Mesendoderm (in vitro differentiated cells): Measurements from ENCODE around the gene GCNA.

Experiments
- DNase-seq: peaks from one replicate; pipeline ENCODE4 v3.0.0; 2013
- H2AK5ac ChIP-seq: 2 replicates; pipeline ENCODE4 v1.6.1; 2013; ENCODE audit warnings: low read length, inconsistent platforms
- H2BK120ac ChIP-seq: 2 replicates; pipeline ENCODE4 v1.6.1; 2013; ENCODE audit warnings: low read depth, mild to moderate bottlenecking, low read length, moderate library complexity, mixed read lengths
- H2BK15ac ChIP-seq: replicated peaks from 2 replicates; pipeline ENCODE4 v1.6.1; 2013; ENCODE audit warnings: low read depth, mild to moderate bottlenecking, moderate library complexity
- H2BK5ac ChIP-seq: 2 replicates; pipeline ENCODE4 v1.6.1; 2013; ENCODE audit warnings: low read length, inconsistent platforms
- H3K18ac ChIP-seq: 2 replicates; pipeline ENCODE4 v1.6.1; 2013; ENCODE audit warnings: mild to moderate bottlenecking, low read length, mixed read lengths
- H3K23ac ChIP-seq: one replicate; pipeline ENCODE4 v1.6.1; 2013; ENCODE audit warnings: low read length
- H3K27ac ChIP-seq: 2 replicates; pipeline ENCODE4 v1.5.1; 2013; ENCODE audit warnings: low read depth, mild to moderate bottlenecking, inconsistent platforms, low read length, moderate library complexity
- H3K27me3 ChIP-seq: 2 replicates; pipeline ENCODE4 v1.6.1; 2013; ENCODE audit warnings: low read length, control low read depth, mild to moderate bottlenecking, inconsistent platforms; ENCODE audit not compliant: insufficient read depth, poor library complexity
- H3K36me3 ChIP-seq: 2 replicates; pipeline ENCODE4 v1.6.1; 2013; ENCODE audit warnings: low read length, inconsistent platforms; ENCODE audit not compliant: control insufficient read depth, insufficient read depth
- H3K4ac ChIP-seq: one replicate; pipeline ENCODE4 v1.6.1; 2013; ENCODE audit warnings: low read depth, mild to moderate bottlenecking, low read length, moderate library complexity
- H3K4me1 ChIP-seq: 2 replicates; pipeline ENCODE4 v1.6.1; 2013; ENCODE audit warnings: low read depth, low read length, inconsistent platforms; ENCODE audit not compliant: control insufficient read depth
- H3K4me2 ChIP-seq: 2 replicates; pipeline ENCODE4 v1.6.1; 2013; ENCODE audit warnings: low read length
- H3K4me3 ChIP-seq: 2 replicates; pipeline ENCODE4 v1.5.1; 2013; ENCODE audit warnings: mild to moderate bottlenecking, low read length
- H3K56ac ChIP-seq: one replicate; pipeline ENCODE4 v1.6.1; 2013; ENCODE audit warnings: low read length
- H3K79me1 ChIP-seq: 2 replicates; pipeline ENCODE4 v1.6.1; 2013; ENCODE audit warnings: low read length, inconsistent platforms
- H3K79me2 ChIP-seq: 2 replicates; pipeline ENCODE4 v1.6.1; 2013; ENCODE audit warnings: mild to moderate bottlenecking, low read length; ENCODE audit not compliant: control insufficient read depth, insufficient read depth
- H3K9ac ChIP-seq: 2 replicates; pipeline ENCODE4 v1.6.1; 2013; ENCODE audit warnings: low read length, inconsistent platforms
- H4K5ac ChIP-seq: one replicate; pipeline ENCODE4 v1.6.1; 2013; ENCODE audit warnings: low read length
- H4K8ac ChIP-seq: one replicate; pipeline ENCODE4 v1.6.1; 2013; ENCODE audit warnings: low read depth, mild to moderate bottlenecking, control low read depth, low read length, moderate library complexity
- WGBS: extraction: QIAGEN DNeasy Blood & Tissue Kit; methylation state at CpG from one replicate; pipeline ENCODE4 v1.1.7; 2013; ENCODE audit warnings: low lambda C conversion rate, missing lambda C conversion rate; ENCODE audit not compliant: insufficient coverage; ENCODE audit errors: extremely low coverage; 5-methylcytosine and 5-hydroxymethylcytosine counted together

GCNA gene

GRCh38 chrX:71618303-71618721 is 40.1 kb downstream of the GCNA start, which contains the start of gene CXCR3:
TSS of gene CXCR3 (minus strand) at chrX:71618511. CDS start at chrX:71618449, 62 bp downstream.
- Histone ChIP-seq H3K4me1 (no peaks in the 10 kb centered on the region), H3K23ac (no peak within 1 kb of the TSS), H3K56ac (no peak within 1 kb of the TSS), H3K18ac (no peak within 1 kb of the TSS), H3K27me3 (no peaks in the 10 kb centered on the region), H3K79me1 (no peaks in the 10 kb centered on the region), H3K27ac (no peak within 1 kb of the TSS), H3K4me2 (no peak within 1 kb of the TSS), H3K36me3 (no peaks in the 10 kb centered on the region), H2BK15ac (no peak within 1 kb of the TSS), H2BK5ac (no peak within 1 kb of the TSS), H3K9ac (no peak within 1 kb of the TSS), H3K4ac (no peak within 1 kb of the TSS), H2BK120ac (no peak within 1 kb of the TSS), H3K79me2 (no peaks in the 10 kb centered on the region), H2AK5ac (no peak within 1 kb of the TSS), H4K8ac (no peak within 1 kb of the TSS), H4K5ac (no peak within 1 kb of the TSS), H3K4me3 (no peak within 1 kb of the TSS)
- DNase-seq = no peak
- WGBS = no CpG with 5 or more reads among the region's 4 CpGs

DNA sequence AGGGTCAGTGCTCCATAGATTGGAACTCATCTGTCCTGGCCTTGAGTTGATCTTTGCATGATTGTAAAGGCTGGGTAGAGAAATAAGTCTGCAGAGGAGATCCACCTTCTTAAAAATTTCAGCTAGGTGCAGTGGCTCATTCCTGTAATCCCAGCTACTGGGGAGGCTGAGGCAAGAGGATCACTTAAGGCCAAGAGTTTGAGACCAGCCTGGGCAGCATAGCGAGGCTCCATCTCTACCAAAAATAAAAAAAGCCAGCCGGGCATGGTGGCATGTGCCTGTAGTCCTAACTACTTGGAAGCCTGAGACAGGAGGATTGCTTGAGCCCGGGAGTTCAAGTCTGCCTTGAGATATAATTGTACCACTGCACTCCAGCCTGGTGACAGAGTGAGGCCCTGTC is 40.5 kb downstream of the GCNA start:
- no peaks in the 10 kb centered on the region for H3K79me1 ChIP-seq
- H3K56ac ChIP-seq = no peak overlapping the region
- H3K23ac ChIP-seq = no peak overlapping the region
- H3K79me2 ChIP-seq = no peaks in the 10 kb centered on the region
- no peak overlapping the region for H2BK5ac ChIP-seq
- no peak overlapping the region for H2BK120ac ChIP-seq
- H3K4ac ChIP-seq = no peak overlapping the region
- no peak overlapping the region for H3K18ac ChIP-seq
- DNase-seq = no peak
- no peak overlapping the region for H4K8ac ChIP-seq
- H3K4me2 ChIP-seq = no peak overlapping the region
- H3K9ac ChIP-seq = no peak overlapping the region
- no peaks in the 10 kb centered on the region for H3K4me1 ChIP-seq
- H3K27me3 ChIP-seq = no peaks in the 10 kb centered on the region
- H3K4me3 ChIP-seq = no peak overlapping the region
- no peak overlapping the region for H3K27ac ChIP-seq
- no peaks in the 10 kb centered on the region for H3K36me3 ChIP-seq
- no CpG with 5 or more reads among the region's 3 CpGs for WGBS
- H4K5ac ChIP-seq = no peak overlapping the region
- H2BK15ac ChIP-seq = no peak overlapping the region
- H2AK5ac ChIP-seq = no peak overlapping the region

- H3K79me2 ChIP-seq = no peaks in the 10 kb centered on the region
- H3K27me3 ChIP-seq = no peaks in the 10 kb centered on the region
- no peak for DNase-seq
- no peak overlapping the region for H2BK5ac ChIP-seq
- no peaks in the 10 kb centered on the region for H3K79me1 ChIP-seq
- H2BK120ac ChIP-seq = no peak overlapping the region
- WGBS = no CpG with 5 or more reads among the region's 8 CpGs
- H3K4me2 ChIP-seq = no peak overlapping the region
- no peak overlapping the region for H3K9ac ChIP-seq
- no peak overlapping the region for H2BK15ac ChIP-seq
- H3K4ac ChIP-seq = no peak overlapping the region
- no peak overlapping the region for H2AK5ac ChIP-seq
- no peak overlapping the region for H3K27ac ChIP-seq
- no peak overlapping the region for H3K4me3 ChIP-seq
- H3K4me1 ChIP-seq = no peaks in the 10 kb centered on the region
- H3K23ac ChIP-seq = no peak overlapping the region
- no peak overlapping the region for H3K18ac ChIP-seq
- H4K5ac ChIP-seq = no peak overlapping the region
- H3K36me3 ChIP-seq = no peaks in the 10 kb centered on the region
- H4K8ac ChIP-seq = no peak overlapping the region
- H3K56ac ChIP-seq = no peak overlapping the region
Measured at GRCh38 chrX:71619193-71619592, 41.0 kb downstream of the GCNA start.

DNA sequence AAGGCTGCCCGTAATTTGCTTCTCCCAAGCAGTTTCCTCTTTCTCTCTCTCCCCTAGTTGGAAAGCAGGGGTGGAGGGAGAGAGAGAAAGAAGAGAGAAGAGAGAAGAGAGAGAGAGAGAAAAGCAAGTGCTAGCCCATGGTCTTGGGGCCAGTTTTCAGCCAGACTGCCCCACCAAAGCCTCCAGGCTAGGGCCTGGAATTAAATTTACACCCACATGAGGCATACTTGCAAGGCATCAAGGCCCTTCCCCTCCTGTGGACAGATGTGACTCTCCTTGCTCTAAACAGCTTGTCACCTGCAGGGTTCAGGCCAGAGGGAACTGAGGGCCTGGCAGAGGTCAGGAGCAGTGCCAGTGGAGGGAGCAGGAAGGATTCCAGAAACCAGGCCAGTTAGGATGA is 41.7 kb downstream of the GCNA start:
- no peak overlapping the region for H2BK120ac ChIP-seq
- no CpG with 5 or more reads among the region's 1 CpG for WGBS
- H3K23ac ChIP-seq = no peak overlapping the region
- H4K8ac ChIP-seq = no peak overlapping the region
- H3K9ac ChIP-seq = no peak overlapping the region
- no peaks in the 10 kb centered on the region for H3K4me1 ChIP-seq
- no peak overlapping the region for H2BK5ac ChIP-seq
- DNase-seq = no peak
- no peaks in the 10 kb centered on the region for H3K79me2 ChIP-seq
- no peak overlapping the region for H3K27ac ChIP-seq
- no peak overlapping the region for H2AK5ac ChIP-seq
- no peaks in the 10 kb centered on the region for H3K36me3 ChIP-seq
- H3K56ac ChIP-seq = no peak overlapping the region
- no peak overlapping the region for H3K18ac ChIP-seq
- H2BK15ac ChIP-seq = no peak overlapping the region
- H3K4me2 ChIP-seq = no peak overlapping the region
- no peak overlapping the region for H3K4me3 ChIP-seq
- H3K27me3 ChIP-seq = no peaks in the 10 kb centered on the region
- H3K79me1 ChIP-seq = no peaks in the 10 kb centered on the region
- no peak overlapping the region for H4K5ac ChIP-seq
- no peak overlapping the region for H3K4ac ChIP-seq

- no peak overlapping the region for H3K4ac ChIP-seq
- no peak overlapping the region for H3K23ac ChIP-seq
- no peak overlapping the region for H4K8ac ChIP-seq
- no peak overlapping the region for H2BK15ac ChIP-seq
- H3K27me3 ChIP-seq = no peaks in the 10 kb centered on the region
- H3K4me2 ChIP-seq = no peak overlapping the region
- H2BK120ac ChIP-seq = no peak overlapping the region
- no peak overlapping the region for H2BK5ac ChIP-seq
- no peaks in the 10 kb centered on the region for H3K36me3 ChIP-seq
- H3K79me2 ChIP-seq = no peaks in the 10 kb centered on the region
- no peak for DNase-seq
- H3K4me1 ChIP-seq = no peaks in the 10 kb centered on the region
- H3K27ac ChIP-seq = no peak overlapping the region
- no peak overlapping the region for H4K5ac ChIP-seq
- H3K18ac ChIP-seq = no peak overlapping the region
- H3K79me1 ChIP-seq = no peaks in the 10 kb centered on the region
- H2AK5ac ChIP-seq = no peak overlapping the region
- H3K4me3 ChIP-seq = no peak overlapping the region
- no peak overlapping the region for H3K56ac ChIP-seq
- H3K9ac ChIP-seq = no peak overlapping the region
- no CpG with 5 or more reads among the region's 6 CpGs for WGBS
Measured at GRCh38 chrX:71621603-71622002, 43.4 kb downstream of the GCNA start.

DNA sequence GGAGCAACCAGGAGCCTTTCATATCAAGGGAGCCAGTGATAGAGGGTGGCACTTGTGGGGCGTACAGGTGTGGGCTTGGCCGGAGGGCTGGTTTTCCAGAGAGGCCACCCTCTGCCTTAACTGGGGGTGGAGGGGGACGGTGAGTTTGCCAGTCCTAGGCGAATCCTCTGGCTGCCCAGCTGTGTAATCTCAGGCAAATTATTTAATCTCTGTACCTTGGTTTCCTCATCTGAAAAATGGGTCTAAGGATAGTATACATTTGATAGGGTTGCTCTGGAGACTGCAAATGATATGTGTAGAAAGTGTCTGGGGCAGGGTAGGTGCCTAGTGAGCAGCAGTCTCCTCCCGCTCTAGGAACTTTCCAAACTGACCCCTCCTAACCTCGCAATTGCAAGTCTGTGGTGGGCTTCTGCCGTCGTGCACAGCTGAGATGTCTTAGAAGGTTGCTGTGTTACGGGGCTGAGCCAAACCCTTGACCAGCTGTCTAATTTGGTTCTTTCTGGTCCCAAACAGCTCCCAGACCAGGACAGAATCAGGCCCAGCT is 43.9 kb downstream of the GCNA start:
- no peak overlapping the region for H3K4ac ChIP-seq
- H2BK120ac ChIP-seq = no peak overlapping the region
- no peak overlapping the region for H2BK15ac ChIP-seq
- no peak overlapping the region for H2AK5ac ChIP-seq
- no peaks in the 10 kb centered on the region for H3K36me3 ChIP-seq
- H3K79me1 ChIP-seq = no peaks in the 10 kb centered on the region
- no peak overlapping the region for H2BK5ac ChIP-seq
- no peak overlapping the region for H4K8ac ChIP-seq
- no peak overlapping the region for H3K27ac ChIP-seq
- no peak overlapping the region for H3K9ac ChIP-seq
- H3K56ac ChIP-seq = no peak overlapping the region
- H3K79me2 ChIP-seq = no peaks in the 10 kb centered on the region
- H3K27me3 ChIP-seq = no peaks in the 10 kb centered on the region
- no peak overlapping the region for H3K23ac ChIP-seq
- no peaks in the 10 kb centered on the region for H3K4me1 ChIP-seq
- no CpG with 5 or more reads among the region's 9 CpGs for WGBS
- H3K18ac ChIP-seq = no peak overlapping the region
- H3K4me3 ChIP-seq = no peak overlapping the region
- no peak overlapping the region for H3K4me2 ChIP-seq
- no peak for DNase-seq
- no peak overlapping the region for H4K5ac ChIP-seq
